ENCODE data around the gene MED12L. TPM values are rescaled to one million over a fixed set of nuclear protein-coding genes. Genes with fewer than 3 reads are reported as not detected.

MED12L gene
- total RNA-seq, 4 donors from 2014 or later: 0.08 to 1.5 (median 0.19) TPM

- Histone ChIP-seq H3K4me1 (no peaks in the 10 kb centered on the region), H3K4me3 (no peak overlapping the region), H3K27me3 (no peaks in the 10 kb centered on the region), H3K36me3 (no peaks in the 10 kb centered on the region), H3K9me3 (no peaks in the 10 kb centered on the region), H3K27ac (no peak overlapping the region)
- intact Hi-C loops (cut with DNase I): no loop called here
- no peak for DNase-seq
- TF ChIP-seq, protein P1, sequence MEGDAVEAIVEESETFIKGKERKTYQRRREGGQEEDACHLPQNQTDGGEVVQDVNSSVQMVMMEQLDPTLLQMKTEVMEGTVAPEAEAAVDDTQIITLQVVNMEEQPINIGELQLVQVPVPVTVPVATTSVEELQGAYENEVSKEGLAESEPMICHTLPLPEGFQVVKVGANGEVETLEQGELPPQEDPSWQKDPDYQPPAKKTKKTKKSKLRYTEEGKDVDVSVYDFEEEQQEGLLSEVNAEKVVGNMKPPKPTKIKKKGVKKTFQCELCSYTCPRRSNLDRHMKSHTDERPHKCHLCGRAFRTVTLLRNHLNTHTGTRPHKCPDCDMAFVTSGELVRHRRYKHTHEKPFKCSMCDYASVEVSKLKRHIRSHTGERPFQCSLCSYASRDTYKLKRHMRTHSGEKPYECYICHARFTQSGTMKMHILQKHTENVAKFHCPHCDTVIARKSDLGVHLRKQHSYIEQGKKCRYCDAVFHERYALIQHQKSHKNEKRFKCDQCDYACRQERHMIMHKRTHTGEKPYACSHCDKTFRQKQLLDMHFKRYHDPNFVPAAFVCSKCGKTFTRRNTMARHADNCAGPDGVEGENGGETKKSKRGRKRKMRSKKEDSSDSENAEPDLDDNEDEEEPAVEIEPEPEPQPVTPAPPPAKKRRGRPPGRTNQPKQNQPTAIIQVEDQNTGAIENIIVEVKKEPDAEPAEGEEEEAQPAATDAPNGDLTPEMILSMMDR (IDR thresholded peaks at IDR 0.05): no peak
- no peak for TF ChIP-seq POLR2A (IDR thresholded peaks at IDR 0.05)
- WGBS, 2 donors: 81 to 82% methylated on average over 1 of the region's 1 CpG
These were observed 265.8 kb downstream of the MED12L start for GRCh38 chr3:151351219-151351618.

DNA sequence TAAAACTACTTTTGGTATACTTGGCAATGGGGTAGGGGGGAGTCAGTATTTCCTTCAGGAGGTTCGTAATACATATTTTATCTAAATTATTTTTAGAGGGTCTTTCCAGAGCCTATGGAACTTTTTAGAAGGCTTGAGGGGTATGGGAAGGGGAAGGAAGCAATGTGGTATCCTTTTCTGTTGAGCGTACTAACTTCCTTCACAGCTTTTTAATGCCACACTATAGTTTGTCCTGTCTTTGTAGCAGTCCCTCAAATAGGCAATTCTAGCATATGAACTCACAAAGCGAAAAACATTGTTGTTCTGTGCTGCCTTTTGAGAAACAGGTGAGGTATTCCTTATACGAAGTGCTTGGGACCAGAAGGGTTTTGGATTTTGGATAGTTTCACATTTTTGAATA lies 266.2 kb downstream of the MED12L start:
- intact Hi-C loops (cut with DNase I): no loop called here
- no peak overlapping the region for H3K4me3 ChIP-seq
- no peak overlapping the region for H3K27ac ChIP-seq
- no peak for DNase-seq
- H3K36me3 ChIP-seq: no peaks in the 10 kb centered on the region
- no peaks in the 10 kb centered on the region for H3K4me1 ChIP-seq
- no peaks in the 10 kb centered on the region for H3K9me3 ChIP-seq
- TF ChIP-seq, protein P1 (IDR thresholded peaks at IDR 0.05): no peak
- no peak for TF ChIP-seq POLR2A (IDR thresholded peaks at IDR 0.05)
- 70 to 79% methylated on average over 4 of the region's 4 CpGs for WGBS, 2 donors
- H3K27me3 ChIP-seq: no peaks in the 10 kb centered on the region

DNA sequence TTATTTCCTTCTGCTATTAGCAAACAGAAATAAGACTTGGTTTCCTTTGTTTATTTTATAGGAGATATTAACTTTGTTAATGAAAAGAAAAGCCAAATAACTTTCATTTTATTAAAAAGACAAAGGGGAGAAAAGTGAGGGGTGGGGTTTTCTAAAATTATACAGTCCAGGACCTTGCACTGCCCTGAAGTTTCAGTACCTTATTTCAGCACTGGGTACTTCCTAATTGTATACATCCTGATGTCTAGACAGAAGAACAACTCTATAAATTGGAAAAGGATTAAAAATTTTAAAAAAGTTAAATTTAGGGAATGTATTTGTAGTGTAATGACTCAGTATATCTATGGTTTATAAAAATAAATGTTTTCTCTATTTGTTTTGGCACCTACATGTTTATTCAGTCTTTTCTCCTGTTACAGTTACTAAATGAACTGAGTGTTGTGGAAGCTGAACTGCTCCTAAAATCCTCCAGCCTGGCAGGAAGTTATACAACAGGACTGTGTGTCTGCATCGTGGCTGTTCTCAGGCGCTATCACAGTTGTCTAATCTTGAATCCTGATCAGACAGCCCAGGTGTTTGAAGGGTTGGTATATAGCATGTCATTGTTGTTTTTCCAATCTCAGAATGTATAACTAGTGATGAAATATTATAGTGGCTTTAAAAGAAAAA lies 271.5 kb downstream of the MED12L start:
- H3K36me3 ChIP-seq: no peaks in the 10 kb centered on the region
- intact Hi-C loops (cut with DNase I): no loop called here
- H3K27ac ChIP-seq: no peak overlapping the region
- no peaks in the 10 kb centered on the region for H3K4me1 ChIP-seq
- 34 to 47% methylated on average over 2 of the region's 2 CpGs for WGBS, 2 donors
- no peaks in the 10 kb centered on the region for H3K9me3 ChIP-seq
- no peak for TF ChIP-seq POLR2A (IDR thresholded peaks at IDR 0.05)
- TF ChIP-seq, protein P1 (IDR thresholded peaks at IDR 0.05): no peak
- H3K27me3 ChIP-seq: no peaks in the 10 kb centered on the region
- no peak for DNase-seq
- no peak overlapping the region for H3K4me3 ChIP-seq

- H3K9me3 ChIP-seq: no peaks in the 10 kb centered on the region
- TF ChIP-seq, protein P1 (IDR thresholded peaks at IDR 0.05): no peak
- no peak for TF ChIP-seq POLR2A (IDR thresholded peaks at IDR 0.05)
- H3K36me3 ChIP-seq: no peaks in the 10 kb centered on the region
- no peak for DNase-seq
- intact Hi-C loops (cut with DNase I): no loop called here
- no peaks in the 10 kb centered on the region for H3K4me1 ChIP-seq
- WGBS, 2 donors: 65 to 78% methylated on average over 2 of the region's 2 CpGs
- H3K4me3 ChIP-seq: no peak overlapping the region
- H3K27me3 ChIP-seq: no peaks in the 10 kb centered on the region
- H3K27ac ChIP-seq: no peak overlapping the region
These were observed 272.0 kb downstream of the MED12L start for GRCh38 chr3:151357463-151357850.

DNA sequence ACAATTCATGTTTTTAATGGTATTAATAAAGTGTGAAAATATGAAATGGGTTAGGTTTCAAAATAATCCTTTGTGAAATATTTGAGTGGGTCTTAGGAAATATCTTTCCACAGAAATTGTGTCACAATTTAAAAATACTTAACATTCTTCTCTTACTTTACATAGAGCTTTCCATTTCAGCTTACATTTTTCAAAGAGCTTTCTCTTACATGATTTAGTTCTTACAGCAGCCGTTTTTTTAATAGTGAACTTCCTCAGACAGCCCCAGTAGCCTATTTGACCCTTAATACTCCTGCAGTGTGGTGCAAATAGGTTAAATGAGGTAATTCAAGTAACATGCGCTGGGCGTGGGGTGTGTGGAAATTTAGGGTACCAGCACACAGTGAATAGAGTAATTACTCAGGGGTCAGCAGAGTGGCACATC lies 277.3 kb downstream of the MED12L start:
- intact Hi-C loops (cut with DNase I): no loop called here
- DNase-seq: no peak
- H3K9me3 ChIP-seq: no peaks in the 10 kb centered on the region
- TF ChIP-seq POLR2A (IDR thresholded peaks at IDR 0.05): no peak
- TF ChIP-seq, protein P1 (IDR thresholded peaks at IDR 0.05): no peak
- no peak overlapping the region for H3K4me3 ChIP-seq
- 81 to 86% methylated on average over 3 of the region's 3 CpGs for WGBS, 2 donors
- H3K27me3 ChIP-seq: no peaks in the 10 kb centered on the region
- no peak overlapping the region for H3K27ac ChIP-seq
- no peaks in the 10 kb centered on the region for H3K4me1 ChIP-seq
- no peaks in the 10 kb centered on the region for H3K36me3 ChIP-seq

Data from esophagus squamous epithelium (tissue), 5 donors.